SIG-M5 (cell line): ENCODE data around the gene ITPKC.
A peak's percentile ranks its signal among the peaks of the same experiment; 100 is the strongest.
"Not testable (repeated sequence)": the region's sequence is repeated elsewhere in the genome, so short reads cannot be mapped to it uniquely, and the experiment has no call there.

ENCODE experiments used
- DNase-seq: peaks from one replicate; lab custom pipeline; 2025; lab: John Stamatoyannopoulos, UW

Gene ITPKC

DNA sequence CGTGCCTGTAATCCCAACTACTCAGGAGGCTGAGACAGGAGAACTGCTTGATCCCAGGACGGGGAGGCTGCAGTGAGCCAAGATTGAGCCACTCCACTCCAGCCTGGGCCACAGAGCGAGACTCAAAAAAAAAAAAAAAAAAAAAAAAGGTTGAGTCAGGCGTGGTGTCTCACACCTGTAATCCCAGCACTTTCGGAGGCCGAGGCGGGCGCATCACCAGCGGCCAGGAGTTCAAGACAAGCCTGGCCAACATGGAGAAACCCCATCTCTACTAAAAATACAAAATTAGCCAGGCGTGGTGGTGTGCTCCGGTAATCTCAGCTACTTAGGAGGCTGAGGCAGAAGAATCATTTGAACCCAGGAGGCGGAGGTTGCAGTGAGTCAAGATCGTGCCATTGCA, 49.5 kb downstream of the ITPKC start:
- DNase-seq, result not testable (repeated sequence)

DNA sequence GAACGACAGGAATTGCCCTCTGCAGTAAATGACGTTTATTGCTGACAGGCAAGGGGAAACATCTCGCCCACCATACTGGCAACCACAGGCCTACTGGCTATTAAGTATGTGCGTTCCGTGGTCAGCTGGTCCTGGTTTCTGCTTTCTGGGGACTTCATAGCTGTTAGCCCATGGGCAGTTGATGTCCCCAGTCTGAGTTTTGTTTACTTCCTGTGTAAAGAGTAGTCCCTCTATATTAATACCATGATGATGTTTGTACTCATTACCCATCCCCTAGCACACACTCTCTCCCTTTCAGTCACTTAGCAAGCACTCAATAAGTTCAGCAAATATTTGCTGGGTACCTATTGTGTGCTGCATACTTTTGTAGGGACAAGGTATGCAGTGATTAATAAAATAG, 52.0 kb downstream of the ITPKC start:
- no peak for DNase-seq

DNA sequence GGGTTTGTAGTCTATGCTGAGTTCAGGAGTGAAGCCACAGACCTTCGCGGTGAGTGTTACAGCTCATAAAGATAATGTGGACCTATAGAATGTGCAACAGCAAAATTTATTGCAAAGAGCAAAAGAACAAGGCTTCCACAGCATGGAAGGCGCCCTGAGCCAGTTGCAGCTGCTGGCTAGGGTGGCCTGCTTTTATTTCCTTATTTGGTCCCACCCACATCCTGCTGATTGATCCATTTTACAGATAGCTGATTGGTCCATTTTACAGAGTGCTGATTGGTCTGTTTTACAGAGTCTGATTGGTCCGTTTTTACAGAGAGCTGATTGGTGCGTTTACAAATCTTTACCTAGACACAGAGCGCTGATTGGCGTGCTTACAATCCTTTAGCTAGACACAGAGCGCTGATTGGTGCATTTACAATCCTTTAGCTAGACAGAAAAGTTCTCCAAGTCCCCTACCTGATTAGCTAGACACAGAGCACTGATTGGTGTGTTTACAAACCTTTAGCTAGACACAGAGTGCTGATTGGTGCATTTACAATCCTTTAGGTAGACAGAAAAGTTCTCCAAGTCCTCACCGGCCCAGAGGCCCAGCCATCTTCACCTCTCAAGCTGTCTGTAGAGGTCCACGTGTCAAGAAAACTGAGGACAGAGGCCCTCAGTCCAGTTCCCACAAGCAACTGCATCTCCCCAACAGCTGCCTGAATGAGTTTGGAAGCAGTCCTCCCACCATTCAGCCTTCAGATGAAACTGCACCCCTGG, 54.4 kb downstream of the ITPKC start:
- not testable (repeated sequence) for DNase-seq

DNA sequence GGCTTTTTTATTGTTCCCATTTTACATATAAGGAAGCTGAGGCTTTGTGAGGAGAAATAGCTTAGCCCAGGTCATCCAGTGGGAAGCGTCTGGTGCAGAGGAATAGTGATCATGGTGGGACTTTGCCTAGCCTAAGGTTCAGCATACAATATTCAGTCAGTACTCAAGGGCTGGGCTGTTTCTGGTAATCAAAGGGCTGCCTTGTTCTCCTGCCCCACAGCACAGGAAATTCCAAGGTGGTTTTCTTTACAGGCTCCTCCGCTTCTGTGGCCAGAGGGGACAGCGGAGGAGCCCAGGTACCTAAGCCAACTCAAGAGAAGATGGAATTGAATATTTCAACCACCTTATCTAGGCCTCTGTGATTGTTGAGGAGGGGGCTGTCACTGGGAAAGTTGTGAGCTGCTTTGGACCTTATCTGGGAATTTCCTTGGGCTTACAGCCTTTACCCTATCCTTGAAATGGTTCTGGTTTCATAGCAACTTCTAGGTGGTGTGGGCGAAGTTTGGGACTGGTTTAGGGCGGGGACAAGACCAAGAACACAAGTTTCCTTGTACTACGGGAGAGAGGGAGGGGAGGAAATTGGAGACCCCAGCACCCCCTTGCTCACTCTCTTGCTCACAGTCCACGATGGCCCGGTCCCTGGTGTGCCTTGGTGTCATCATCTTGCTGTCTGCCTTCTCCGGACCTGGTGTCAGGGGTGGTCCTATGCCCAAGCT, 58.2 kb downstream of the ITPKC start, which contains the start of gene MIA:
Gene MIA (plus strand): TSS at position 606 of the 716 bp plus-strand sequence. CDS start 22 bp downstream, at position 628.
- no peak for DNase-seq

GRCh38 chr19:40775632-40776022, 58.7 kb downstream of the ITPKC start:
- no peak for DNase-seq

- no peak for DNase-seq
These were observed 59.5 kb downstream of the ITPKC start for GRCh38 chr19:40776364-40776763.

GRCh38 chr19:40776932-40777644, 60.2 kb downstream of the ITPKC start:
- peak; percentile 93 for DNase-seq

DNA sequence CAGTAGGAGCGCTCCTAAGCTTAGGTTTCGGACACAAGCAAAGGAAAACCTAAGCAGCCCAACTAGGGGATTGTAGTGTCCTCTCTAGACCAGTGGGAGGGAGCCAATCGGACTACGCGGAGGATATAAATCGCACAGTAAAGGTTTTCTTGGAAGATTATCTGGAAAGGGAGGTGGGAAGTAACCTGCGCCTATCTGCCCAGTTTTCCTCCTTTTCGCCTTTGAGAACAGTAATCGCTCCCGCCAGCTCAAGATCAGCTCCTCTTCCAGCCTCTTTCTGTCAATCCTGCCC, 60.7 kb downstream of the ITPKC start:
- DNase-seq, result no peak

- peak; percentile 93 for DNase-seq
These were observed 61.2 kb downstream of the ITPKC start, which contains the start of gene RAB4B for GRCh38 chr19:40777937-40778705. Gene RAB4B, plus strand, starts transcription at chr19:40778247. Its CDS starts 129 bp downstream, at chr19:40778376.

DNA sequence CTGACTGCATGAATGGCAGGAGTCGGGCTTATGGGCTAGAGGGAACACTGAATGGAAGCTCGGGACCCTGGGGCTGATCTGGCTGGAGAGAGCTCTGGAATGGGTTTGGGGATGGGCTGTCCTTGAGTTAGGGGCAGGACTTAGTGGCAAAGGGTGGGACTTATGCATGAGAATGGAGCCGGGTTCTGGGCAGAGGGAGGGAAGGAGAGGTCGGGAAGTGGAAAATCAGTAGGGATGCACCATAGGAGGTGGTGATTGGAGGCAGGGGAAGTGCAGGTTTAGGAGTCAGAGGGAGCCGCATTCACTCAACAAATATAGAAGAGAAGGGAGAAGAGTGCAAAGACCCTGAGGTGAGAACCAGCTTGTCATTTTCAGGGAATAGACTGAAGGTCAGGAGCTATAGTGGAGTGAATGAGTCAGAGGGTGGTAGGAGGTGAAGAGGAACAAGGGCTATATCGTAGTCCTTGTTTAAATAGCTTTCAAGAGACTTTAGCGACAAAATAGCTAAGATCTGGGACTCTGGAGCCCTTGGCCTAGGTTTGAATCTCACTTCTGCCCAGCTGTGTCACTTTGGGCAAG, 61.9 kb downstream of the ITPKC start:
- no peak for DNase-seq

- no peak for DNase-seq
These were observed 63.7 kb downstream of the ITPKC start for GRCh38 chr19:40780582-40780981.

- DNase-seq, result no peak
These were observed 64.2 kb downstream of the ITPKC start for GRCh38 chr19:40781140-40781539.

DNA sequence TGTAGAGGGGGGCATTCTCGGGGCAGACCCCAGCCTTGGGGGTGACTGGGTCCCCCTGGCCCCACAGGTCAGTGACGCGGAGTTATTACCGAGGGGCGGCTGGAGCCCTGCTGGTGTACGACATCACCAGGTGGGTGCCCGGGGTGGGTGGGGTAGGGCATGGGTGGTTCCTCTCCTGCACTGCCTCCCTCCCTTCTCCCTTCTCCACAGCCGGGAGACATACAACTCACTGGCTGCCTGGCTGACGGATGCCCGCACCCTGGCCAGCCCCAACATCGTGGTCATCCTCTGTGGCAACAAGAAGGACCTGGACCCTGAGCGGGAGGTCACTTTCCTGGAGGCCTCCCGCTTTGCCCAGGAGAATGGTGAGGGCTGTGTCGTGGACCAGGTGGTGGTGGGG, 66.8 kb downstream of the ITPKC start:
- DNase-seq, result no peak

DNA sequence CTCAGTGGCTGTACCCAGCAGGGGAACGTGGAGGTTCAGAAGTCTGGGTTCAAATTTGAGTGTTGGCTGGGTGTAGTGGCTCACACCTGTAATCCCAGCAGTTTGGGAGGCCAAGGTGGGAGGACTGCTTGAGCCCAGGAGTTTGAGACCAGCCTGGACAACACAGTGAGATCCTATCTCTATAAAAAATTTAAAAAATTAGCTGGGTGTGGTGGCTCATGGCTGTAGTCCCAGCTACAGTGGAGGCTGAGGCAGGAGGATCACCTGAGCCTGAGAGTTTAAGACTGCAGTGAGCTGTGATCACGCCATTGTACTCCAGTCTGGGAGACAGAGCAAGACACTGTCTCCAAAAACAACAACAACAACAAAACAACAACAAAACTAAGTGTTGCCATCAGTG, 67.2 kb downstream of the ITPKC start:
- not testable (repeated sequence) for DNase-seq

DNA sequence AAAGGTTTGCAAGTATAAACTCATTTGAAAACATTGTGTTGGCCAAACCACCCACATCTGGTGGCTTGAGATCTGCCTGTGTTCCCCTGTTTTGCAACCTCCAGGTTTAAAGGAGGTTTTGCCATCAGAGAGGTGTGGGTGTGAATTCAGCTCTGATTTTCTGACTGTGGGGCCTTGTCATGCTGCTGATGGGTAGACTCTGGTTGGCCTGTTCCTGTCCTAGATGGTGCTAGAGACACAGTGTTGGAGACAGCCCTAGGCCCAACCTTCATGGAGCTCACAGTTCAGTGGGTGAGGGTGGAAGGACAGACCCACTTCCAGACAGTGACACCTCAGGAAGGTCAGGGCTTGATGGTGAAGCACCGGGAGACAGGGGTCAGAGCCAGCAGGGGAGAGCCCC, 68.6 kb downstream of the ITPKC start:
- DNase-seq, result no peak

DNA sequence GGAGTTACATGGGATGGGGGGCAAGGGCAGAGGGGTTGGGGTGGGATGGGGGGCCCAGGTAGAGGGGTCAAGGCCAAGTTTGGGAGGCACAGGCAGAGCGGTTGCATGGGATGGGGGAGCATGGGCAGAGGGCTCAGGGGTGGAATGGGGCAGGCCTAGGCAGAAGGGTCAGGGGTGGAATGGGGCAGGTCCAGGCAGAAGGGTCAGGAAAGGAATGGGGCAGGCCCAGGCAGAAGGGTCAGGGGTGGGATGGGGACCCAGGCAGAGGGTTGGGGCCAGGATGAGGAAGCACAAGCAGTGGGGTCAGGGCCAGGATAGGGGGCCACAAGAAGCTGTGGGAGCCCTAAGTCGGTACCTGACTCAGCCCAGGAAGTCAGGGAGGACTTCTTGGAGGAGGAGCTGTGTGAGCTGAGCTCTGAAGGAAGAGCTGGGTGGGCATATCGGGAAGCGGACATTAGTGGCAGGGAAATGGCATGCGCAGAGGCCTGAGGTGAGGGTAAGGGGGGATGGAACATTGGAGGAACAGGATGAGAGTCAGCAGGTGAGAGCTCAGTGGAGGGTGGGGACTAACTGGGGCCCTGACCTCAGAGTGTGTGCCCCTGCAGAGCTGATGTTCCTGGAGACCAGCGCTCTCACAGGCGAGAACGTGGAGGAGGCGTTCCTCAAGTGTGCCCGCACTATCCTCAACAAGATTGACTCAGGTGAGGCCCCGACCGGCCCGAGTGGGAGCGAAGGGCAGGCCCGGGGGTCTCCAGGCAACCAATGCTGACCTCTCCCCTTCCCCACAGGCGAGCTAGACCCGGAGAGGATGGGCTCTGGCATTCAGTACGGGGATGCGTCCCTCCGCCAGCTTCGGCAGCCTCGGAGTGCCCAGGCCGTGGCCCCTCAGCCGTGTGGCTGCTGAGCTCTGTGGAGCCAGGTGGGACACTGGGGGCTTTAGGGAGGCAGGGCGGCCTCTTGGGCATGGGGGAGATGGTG, 69.4 kb downstream of the ITPKC start:
- no peak for DNase-seq
